ENCODE results near the gene SLC25A21.

DNA sequence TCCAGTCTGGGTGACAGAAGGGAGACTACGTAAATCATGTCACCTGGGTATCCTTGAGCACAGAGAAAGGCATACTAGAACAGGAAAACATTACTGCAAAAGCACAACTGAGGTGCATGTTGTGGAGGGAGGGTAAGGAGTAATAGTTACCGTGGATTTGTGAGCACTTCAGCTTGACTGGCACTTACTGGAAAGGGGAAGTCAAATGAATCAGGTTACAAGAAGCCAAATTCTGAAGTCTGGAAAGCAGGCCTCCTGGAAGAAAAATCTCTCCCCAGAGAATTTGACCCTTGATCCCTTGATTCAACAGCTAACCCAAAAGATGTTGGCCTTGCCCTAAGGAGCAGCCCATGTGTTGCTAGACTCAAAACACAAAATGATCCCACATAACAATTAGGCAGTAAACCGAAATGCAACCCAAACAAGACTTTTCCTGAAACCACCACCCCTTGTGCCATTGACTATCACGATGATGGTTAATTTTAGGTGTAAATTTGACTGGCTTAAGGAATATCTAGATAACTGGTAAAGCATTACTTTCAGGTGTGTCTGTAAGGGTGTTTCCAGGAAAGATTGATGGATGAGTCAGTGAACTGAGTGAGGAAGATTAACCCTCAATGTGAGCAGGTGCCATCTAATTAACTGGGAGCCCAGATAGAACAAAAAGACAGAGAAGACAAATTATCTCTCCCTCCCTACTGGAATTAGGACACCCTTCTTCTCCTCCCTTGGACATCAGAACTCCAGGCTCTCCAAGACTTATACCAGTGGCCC is 108.8 kb downstream of the SLC25A21 start:
- TF ChIP-seq, protein P1, sequence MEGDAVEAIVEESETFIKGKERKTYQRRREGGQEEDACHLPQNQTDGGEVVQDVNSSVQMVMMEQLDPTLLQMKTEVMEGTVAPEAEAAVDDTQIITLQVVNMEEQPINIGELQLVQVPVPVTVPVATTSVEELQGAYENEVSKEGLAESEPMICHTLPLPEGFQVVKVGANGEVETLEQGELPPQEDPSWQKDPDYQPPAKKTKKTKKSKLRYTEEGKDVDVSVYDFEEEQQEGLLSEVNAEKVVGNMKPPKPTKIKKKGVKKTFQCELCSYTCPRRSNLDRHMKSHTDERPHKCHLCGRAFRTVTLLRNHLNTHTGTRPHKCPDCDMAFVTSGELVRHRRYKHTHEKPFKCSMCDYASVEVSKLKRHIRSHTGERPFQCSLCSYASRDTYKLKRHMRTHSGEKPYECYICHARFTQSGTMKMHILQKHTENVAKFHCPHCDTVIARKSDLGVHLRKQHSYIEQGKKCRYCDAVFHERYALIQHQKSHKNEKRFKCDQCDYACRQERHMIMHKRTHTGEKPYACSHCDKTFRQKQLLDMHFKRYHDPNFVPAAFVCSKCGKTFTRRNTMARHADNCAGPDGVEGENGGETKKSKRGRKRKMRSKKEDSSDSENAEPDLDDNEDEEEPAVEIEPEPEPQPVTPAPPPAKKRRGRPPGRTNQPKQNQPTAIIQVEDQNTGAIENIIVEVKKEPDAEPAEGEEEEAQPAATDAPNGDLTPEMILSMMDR (IDR thresholded peaks at IDR 0.05), result no peak
- TF ChIP-seq POLR2A (IDR thresholded peaks at IDR 0.05), result no peak

Data from esophagus squamous epithelium (tissue), 4 donors.